ENCODE results near the gene SLAIN1. TPM values are rescaled to one million over a fixed set of nuclear protein-coding genes. Genes with fewer than 3 reads are reported as not detected.

The SLAIN1 gene
- total and polyA plus RNA-seq, 10 of the 15 experiments (the other 5 are each of a cell fraction or from before 2014, with no cell fraction given) = 11.9 to 140 (median 56.9) TPM

DNA sequence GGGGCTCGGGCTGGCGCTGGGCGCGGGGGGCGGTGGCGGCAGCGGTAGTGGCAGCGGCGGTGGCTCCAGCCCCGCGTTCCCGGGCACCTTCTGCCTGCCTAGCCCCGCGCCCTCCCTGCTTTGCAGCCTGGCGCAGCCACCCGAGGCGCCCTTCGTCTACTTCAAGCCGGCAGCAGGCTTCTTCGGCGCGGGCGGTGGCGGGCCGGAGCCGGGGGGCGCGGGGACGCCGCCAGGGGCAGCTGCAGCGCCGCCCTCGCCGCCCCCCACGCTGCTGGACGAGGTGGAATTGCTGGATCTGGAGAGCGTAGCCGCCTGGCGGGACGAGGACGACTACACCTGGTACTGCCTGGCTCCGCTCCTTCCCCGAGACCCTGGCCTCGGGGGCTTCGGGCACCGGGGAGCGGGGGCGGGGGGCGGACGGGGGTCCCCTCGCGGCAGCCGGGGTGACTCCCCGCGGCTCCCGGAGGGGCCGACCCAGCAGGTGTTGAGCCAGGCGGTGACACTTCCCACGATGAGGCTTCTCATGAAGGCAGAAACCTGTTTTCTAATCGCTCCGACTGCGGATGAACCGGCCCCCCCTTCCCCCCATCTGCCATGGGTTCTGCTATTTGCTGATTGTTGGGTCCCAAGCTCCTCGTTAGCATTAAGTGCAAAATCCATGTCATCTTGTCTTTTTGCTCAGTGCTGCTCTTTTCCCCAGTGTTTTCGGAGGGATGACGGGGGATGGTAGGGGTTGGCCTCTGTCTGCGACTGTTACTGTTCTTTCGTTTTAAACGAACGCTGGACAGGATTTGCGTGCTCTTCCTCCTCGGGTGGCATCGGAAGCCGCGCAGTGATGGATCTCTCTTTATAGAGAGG, 943 bp downstream of the SLAIN1 start:
- FAIRE-seq (peak; percentile 75), DNase-seq (ENCODE audit: low read depth, low spot score) (no peak), ATAC-seq (peak; percentile 52)
- intact Hi-C loops (cut with micrococcal nuclease; ENCODE audit: unreplicated experiment) = loop anchor here (1.0 to 10.0 kb wide), 4 partner anchors 17 to 674 kb away; partner anchors contain the start of genes FBXL3 and MYCBP2
- Histone ChIP-seq H4K20me1 (ENCODE audit: control insufficient read depth, insufficient read depth) (no peaks in the 10 kb centered on the region), H3K79me2 (ENCODE audit: control insufficient read depth, insufficient read depth, low read length) (peaks cover 34% of the 10 kb centered on the region), H3K36me3 (ENCODE audit: control insufficient read depth in 2 of 2, insufficient read depth in 2 of 2, low read length in 1 of 2) (no peaks in the 10 kb centered on the region), H2AFZ (ENCODE audit: control insufficient read depth, low read depth, low read length) (peak overlapping the region; percentile 77), H3K4me3 (peak overlapping the region; percentile 87), H3K27ac (ENCODE audit: control insufficient read depth, insufficient read depth) (peak overlapping the region; percentile 38; the same call in 1 of the 2 replicates), H3K4me2 (ENCODE audit: control insufficient read depth, insufficient read depth) (peak overlapping the region; percentile 80), H3K9ac (ENCODE audit: control insufficient read depth, insufficient read depth, low read length) (peak overlapping the region; percentile 73), H3K9me3 (replicated peaks; ENCODE audit: control insufficient read depth, insufficient read depth, low read length) (no peaks in the 10 kb centered on the region), H3K27me3 (replicated peaks in 1 of 2; ENCODE audit: control insufficient read depth in 2 of 2, insufficient read depth in 2 of 2, low read length in 1 of 2) (no peaks in the 10 kb centered on the region; a peak in 1 of 4 replicates), H3K4me1 (ENCODE audit: control insufficient read depth, insufficient read depth, low read length) (peaks cover 13% of the 10 kb centered on the region; the same call in 1 of the 2 replicates)
- ChIA-PET SMC1A (ENCODE audit: uncharacterized antibody, unreplicated experiment) (interaction anchor here (0.7 to 8.4 kb wide), 12 partner anchors 10 to 105 kb away, joined by 3 to 61 read pairs (median 14); no protein-coding TSS in a partner anchor), RAD21 (ENCODE audit: unreplicated experiment) (interaction anchor here (0.7 to 2.8 kb wide), 8 partner anchors 17 to 368 kb away, joined by 3 to 9 read pairs (median 4); no protein-coding TSS in a partner anchor), CTCF (interaction anchor here (0.7 to 3.0 kb wide), 10 partner anchors 17 to 105 kb away, joined by 3 to 14 read pairs (median 4); no protein-coding TSS in a partner anchor), POLR2A (interaction anchor here (0.6 to 2.4 kb wide), 5 partner anchors 21 to 375 kb away, joined by 3 to 9 read pairs (median 5); no protein-coding TSS in a partner anchor)
- BruUV-seq (replicated peaks) = no TSS peak
- in situ Hi-C loops (cut with MboI) = no loop called here
- WGBS (ENCODE audit: insufficient coverage, insufficient replicate concordance, low lambda C conversion rate, missing lambda C conversion rate) = 2% methylated on average over 50 of the region's 75 CpGs
- 0 out of 2 replicates have a peak, but pooled peaks have one; percentile 42 for TF ChIP-seq STAT3 (IDR thresholded peaks at IDR 0.05; ENCODE audit: low read depth, low read length)
- TF ChIP-seq EGR1 (IDR thresholded peaks at IDR 0.05; ENCODE audit: borderline replicate concordance in 1 of 2, low read depth in 2 of 2, low read length in 2 of 2) = 0 out of 3 replicates have a peak, but pooled peaks of 1 of the 2 experiments have one; percentile 21
- TF ChIP-seq, protein P1, sequence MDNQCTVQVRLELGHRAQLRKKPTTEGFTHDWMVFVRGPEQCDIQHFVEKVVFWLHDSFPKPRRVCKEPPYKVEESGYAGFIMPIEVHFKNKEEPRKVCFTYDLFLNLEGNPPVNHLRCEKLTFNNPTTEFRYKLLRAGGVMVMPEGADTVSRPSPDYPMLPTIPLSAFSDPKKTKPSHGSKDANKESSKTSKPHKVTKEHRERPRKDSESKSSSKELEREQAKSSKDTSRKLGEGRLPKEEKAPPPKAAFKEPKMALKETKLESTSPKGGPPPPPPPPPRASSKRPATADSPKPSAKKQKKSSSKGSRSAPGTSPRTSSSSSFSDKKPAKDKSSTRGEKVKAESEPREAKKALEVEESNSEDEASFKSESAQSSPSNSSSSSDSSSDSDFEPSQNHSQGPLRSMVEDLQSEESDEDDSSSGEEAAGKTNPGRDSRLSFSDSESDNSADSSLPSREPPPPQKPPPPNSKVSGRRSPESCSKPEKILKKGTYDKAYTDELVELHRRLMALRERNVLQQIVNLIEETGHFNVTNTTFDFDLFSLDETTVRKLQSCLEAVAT (IDR thresholded peaks at IDR 0.05) = 0 out of 2 replicates have a peak, but pooled peaks have one; percentile 47
- TF ChIP-seq, protein P2, sequence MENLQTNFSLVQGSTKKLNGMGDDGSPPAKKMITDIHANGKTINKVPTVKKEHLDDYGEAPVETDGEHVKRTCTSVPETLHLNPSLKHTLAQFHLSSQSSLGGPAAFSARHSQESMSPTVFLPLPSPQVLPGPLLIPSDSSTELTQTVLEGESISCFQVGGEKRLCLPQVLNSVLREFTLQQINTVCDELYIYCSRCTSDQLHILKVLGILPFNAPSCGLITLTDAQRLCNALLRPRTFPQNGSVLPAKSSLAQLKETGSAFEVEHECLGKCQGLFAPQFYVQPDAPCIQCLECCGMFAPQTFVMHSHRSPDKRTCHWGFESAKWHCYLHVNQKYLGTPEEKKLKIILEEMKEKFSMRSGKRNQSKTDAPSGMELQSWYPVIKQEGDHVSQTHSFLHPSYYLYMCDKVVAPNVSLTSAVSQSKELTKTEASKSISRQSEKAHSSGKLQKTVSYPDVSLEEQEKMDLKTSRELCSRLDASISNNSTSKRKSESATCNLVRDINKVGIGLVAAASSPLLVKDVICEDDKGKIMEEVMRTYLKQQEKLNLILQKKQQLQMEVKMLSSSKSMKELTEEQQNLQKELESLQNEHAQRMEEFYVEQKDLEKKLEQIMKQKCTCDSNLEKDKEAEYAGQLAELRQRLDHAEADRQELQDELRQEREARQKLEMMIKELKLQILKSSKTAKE (IDR thresholded peaks at IDR 0.05; ENCODE audit: low read depth, poor library complexity, severe bottlenecking) = peak; percentile 22
- TF ChIP-seq RELA (IDR thresholded peaks at IDR 0.05; ENCODE audit: borderline replicate concordance, partially characterized antibody) = peak; percentile 43
- TF ChIP-seq, protein P3, sequence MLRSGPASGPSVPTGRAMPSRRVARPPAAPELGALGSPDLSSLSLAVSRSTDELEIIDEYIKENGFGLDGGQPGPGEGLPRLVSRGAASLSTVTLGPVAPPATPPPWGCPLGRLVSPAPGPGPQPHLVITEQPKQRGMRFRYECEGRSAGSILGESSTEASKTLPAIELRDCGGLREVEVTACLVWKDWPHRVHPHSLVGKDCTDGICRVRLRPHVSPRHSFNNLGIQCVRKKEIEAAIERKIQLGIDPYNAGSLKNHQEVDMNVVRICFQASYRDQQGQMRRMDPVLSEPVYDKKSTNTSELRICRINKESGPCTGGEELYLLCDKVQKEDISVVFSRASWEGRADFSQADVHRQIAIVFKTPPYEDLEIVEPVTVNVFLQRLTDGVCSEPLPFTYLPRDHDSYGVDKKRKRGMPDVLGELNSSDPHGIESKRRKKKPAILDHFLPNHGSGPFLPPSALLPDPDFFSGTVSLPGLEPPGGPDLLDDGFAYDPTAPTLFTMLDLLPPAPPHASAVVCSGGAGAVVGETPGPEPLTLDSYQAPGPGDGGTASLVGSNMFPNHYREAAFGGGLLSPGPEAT (IDR thresholded peaks at IDR 0.05; ENCODE audit: low read depth) = peak; percentile 42; the same call in 1 of the 2 replicates
- peak; percentile 48; the same call in 1 of the 2 replicates for TF ChIP-seq CREM (IDR thresholded peaks at IDR 0.05; ENCODE audit: low read depth)
- no peak for TF ChIP-seq ZSCAN29 (IDR thresholded peaks at IDR 0.05)
- TF ChIP-seq SIN3A (IDR thresholded peaks at IDR 0.05; ENCODE audit: low read depth, low read length) = peak; percentile 58; the same call in 1 of the 2 replicates
- peak; percentile 19; the same call in 1 of the 2 replicates for TF ChIP-seq SMARCA5 (IDR thresholded peaks at IDR 0.05)
- TF ChIP-seq RBBP5 (conservative IDR thresholded peaks at IDR 0.05) = no peak
- TF ChIP-seq ZNF384 (IDR thresholded peaks at IDR 0.05; ENCODE audit: borderline replicate concordance, low read depth, low read length) = no peak
- peak; percentile 72; the same call in 1 of the 2 replicates for TF ChIP-seq NBN (IDR thresholded peaks at IDR 0.05)
- 0 out of 2 replicates have a peak, but pooled peaks have one; percentile 21 for TF ChIP-seq ATF7 (IDR thresholded peaks at IDR 0.05; ENCODE audit: low read depth)
- 0 out of 2 replicates have a peak, but pooled peaks have one; percentile 49 for TF ChIP-seq TAF1 (IDR thresholded peaks at IDR 0.05; ENCODE audit: borderline replicate concordance, low read depth, low read length)

Measured in GM12878 (cell line).